Neural cell (in vitro differentiated cells): Measurements from ENCODE around the gene CLPX. TPM values are rescaled to one million over a fixed set of nuclear protein-coding genes. Genes with fewer than 3 reads are reported as not detected.

ENCODE experiments used
- H2AFZ ChIP-seq: fragments of 200-600, 300-800 bp; sonication (generic), shearing (Covaris generic); 2 replicates; pipeline ENCODE4 v1.6.0; 2014; ENCODE audit warnings: low read depth, mild to moderate bottlenecking, antibody characterized with exemption, low read length, moderate library complexity
- H3F3A ChIP-seq: fragments of 200-600 bp; shearing (Covaris generic); 2 replicates; pipeline ENCODE4 v1.6.1; 2016; ENCODE audit warnings: mild to moderate bottlenecking, moderate library complexity, mixed read lengths, antibody characterized with exemption, low read length; ENCODE audit not compliant: insufficient read depth, poor library complexity, severe bottlenecking
- H3K27ac ChIP-seq: fragments of 200-600, 300-800 bp; sonication (generic), shearing (Covaris generic); 2 replicates; pipeline ENCODE4 v1.5.1; 2014; ENCODE audit warnings: mild to moderate bottlenecking, low read length, moderate library complexity
- H3K27me3 ChIP-seq: fragments of 300-800, 200-600 bp; sonication (generic), shearing (Covaris generic); 2 replicates; pipeline ENCODE4 v1.6.0; 2014; ENCODE audit warnings: mild to moderate bottlenecking, low read depth, low read length, moderate library complexity; ENCODE audit not compliant: insufficient read depth
- H3K36me3 ChIP-seq: fragments of 300-800, 200-600 bp; sonication (generic), shearing (Covaris generic); 2 replicates; pipeline ENCODE4 v1.5.1; 2014; ENCODE audit warnings: mild to moderate bottlenecking, antibody characterized with exemption, low read length, moderate library complexity; ENCODE audit not compliant: insufficient read depth
- H3K4me2 ChIP-seq: fragments of 300-800, 200-600 bp; sonication (generic), shearing (Covaris generic); 2 replicates; pipeline ENCODE4 v1.6.0; 2014; ENCODE audit warnings: mild to moderate bottlenecking, low read length
- H3K4me3 ChIP-seq: fragments of 300-800, 200-600 bp; sonication (generic), shearing (Covaris generic); 2 replicates; pipeline ENCODE4 v1.5.1; 2014; ENCODE audit warnings: mild to moderate bottlenecking, low read length, moderate library complexity
- H3K79me2 ChIP-seq: fragments of 200-600 bp; shearing (Covaris generic); replicated peaks from 2 replicates; pipeline ENCODE4 v1.6.0; 2014; ENCODE audit warnings: mild to moderate bottlenecking, low read length, moderate library complexity; ENCODE audit not compliant: insufficient read depth
- H3K9ac ChIP-seq: fragments of 300-800, 200-600 bp; sonication (generic), shearing (Covaris generic); 2 replicates; pipeline ENCODE4 v1.6.1; 2016; ENCODE audit warnings: mild to moderate bottlenecking, low read length, mixed read lengths
- H3K9me2 ChIP-seq: fragments of 200-600 bp; shearing (Covaris generic); 2 replicates; pipeline ENCODE4 v1.6.1; 2016; ENCODE audit warnings: mild to moderate bottlenecking, low read length, mixed read lengths; ENCODE audit not compliant: insufficient read depth
- H3K9me3 ChIP-seq: fragments of 200-600, 300-800 bp; sonication (generic), shearing (Covaris generic); 2 replicates; pipeline ENCODE4 v1.6.1; 2016; ENCODE audit warnings: mild to moderate bottlenecking, mixed run types, low read length, moderate library complexity, mixed read lengths
- H4K20me1 ChIP-seq: fragments of 200-600 bp; shearing (Covaris generic); 2 replicates; pipeline ENCODE4 v1.6.1; 2016; ENCODE audit warnings: mild to moderate bottlenecking, mixed run types; ENCODE audit not compliant: insufficient read depth
- CTCF ChIP-seq: fragments of 450-650 bp; IDR thresholded peaks from 2 replicates; pipeline ENCODE4 v1.5.1; 2014; ENCODE audit warnings: antibody characterized with exemption, mild to moderate bottlenecking, moderate library complexity; ENCODE audit not compliant: poor library complexity, severe bottlenecking
- EP300 ChIP-seq: fragments of 450-650 bp; conservative IDR thresholded peaks from 2 replicates; pipeline ENCODE4 v1.6.1; 2014; ENCODE audit warnings: antibody characterized with exemption, mild to moderate bottlenecking, moderate library complexity; ENCODE audit not compliant: poor library complexity, severe bottlenecking
- EZH2 ChIP-seq: fragments of 200-600, 300-800 bp; shearing (Covaris generic), sonication (generic); IDR thresholded peaks from 2 replicates; pipeline ENCODE4 v1.6.1; 2014; ENCODE audit warnings: antibody characterized with exemption, low read length, borderline replicate concordance, mild to moderate bottlenecking; ENCODE audit not compliant: insufficient read depth, poor library complexity, severe bottlenecking
- MXI1 ChIP-seq: fragments of 450-650 bp; conservative IDR thresholded peaks from 2 replicates; pipeline ENCODE4 v1.6.1; 2014; ENCODE audit warnings: antibody characterized with exemption, mild to moderate bottlenecking; ENCODE audit not compliant: poor library complexity, severe bottlenecking
- POLR2AphosphoS5 ChIP-seq: IDR thresholded peaks from 2 replicates; pipeline ENCODE4 v1.6.1; 2012
- RAD21 ChIP-seq: fragments of 450-650 bp; conservative IDR thresholded peaks from 2 replicates; pipeline ENCODE4 v1.6.1; 2014; ENCODE audit warnings: antibody characterized with exemption, mild to moderate bottlenecking, moderate library complexity
- REST ChIP-seq: IDR thresholded peaks from 2 replicates; pipeline ENCODE4 v1.6.1; 2012; ENCODE audit warnings: borderline replicate concordance
- SMC3 ChIP-seq: fragments of 450-650 bp; conservative IDR thresholded peaks from 2 replicates; pipeline ENCODE4 v1.6.1; 2014; ENCODE audit warnings: antibody characterized with exemption, mild to moderate bottlenecking, moderate library complexity; ENCODE audit not compliant: poor library complexity
- TAF1 ChIP-seq: IDR thresholded peaks from 2 replicates; pipeline ENCODE4 v1.6.1; 2012; ENCODE audit warnings: low read depth
- polyA plus RNA-seq: library from polyadenylated mRNA; depleted of rRNA; stranded (reverse); fragments of >200 nt; gene quantifications from 2 replicates; pipeline ENCODE4 v1.2.3, GENCODE V29; 2014

The CLPX gene
- polyA plus RNA-seq, 1 donor from 2014 or later: 44.9 TPM

DNA sequence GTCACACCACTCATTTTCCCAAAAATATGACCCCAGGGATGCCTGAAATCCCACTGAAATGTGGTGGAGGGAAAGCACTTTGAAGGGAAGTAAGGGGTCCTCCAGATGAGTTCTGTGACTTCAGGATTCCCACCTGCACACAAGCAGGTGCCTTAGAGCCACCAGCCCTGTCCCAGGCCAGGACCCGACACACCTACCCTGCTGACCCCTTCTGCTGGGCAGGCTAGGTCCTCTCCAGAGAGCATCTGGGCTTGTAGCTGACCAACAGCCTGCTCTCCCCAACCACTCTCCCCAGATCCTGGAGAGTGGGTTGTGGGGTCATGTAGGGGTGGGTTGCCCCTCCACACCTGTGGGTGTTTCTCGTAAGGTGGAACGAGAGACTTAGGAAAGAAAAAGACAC is 41.1 kb upstream of the CLPX start:
- Histone ChIP-seq H3K9me3 (no peaks in the 10 kb centered on the region), H3K4me2 (no peak overlapping the region), H4K20me1 (no peaks in the 10 kb centered on the region), H3K9me2 (no peaks in the 10 kb centered on the region), H2AFZ (no peak overlapping the region), H3F3A (no peaks in the 10 kb centered on the region), H3K27me3 (no peaks in the 10 kb centered on the region), H3K9ac (no peak overlapping the region), H3K79me2 (no peaks in the 10 kb centered on the region), H3K27ac (no peak overlapping the region), H3K4me3 (no peak overlapping the region), H3K36me3 (no peaks in the 10 kb centered on the region)
- no peak for TF ChIP-seq REST
- no peak for TF ChIP-seq MXI1
- TF ChIP-seq EZH2: no peak
- no peak for TF ChIP-seq CTCF
- TF ChIP-seq TAF1: no peak
- TF ChIP-seq POLR2AphosphoS5: no peak
- no peak for TF ChIP-seq SMC3
- no peak for TF ChIP-seq EP300
- no peak for TF ChIP-seq RAD21

DNA sequence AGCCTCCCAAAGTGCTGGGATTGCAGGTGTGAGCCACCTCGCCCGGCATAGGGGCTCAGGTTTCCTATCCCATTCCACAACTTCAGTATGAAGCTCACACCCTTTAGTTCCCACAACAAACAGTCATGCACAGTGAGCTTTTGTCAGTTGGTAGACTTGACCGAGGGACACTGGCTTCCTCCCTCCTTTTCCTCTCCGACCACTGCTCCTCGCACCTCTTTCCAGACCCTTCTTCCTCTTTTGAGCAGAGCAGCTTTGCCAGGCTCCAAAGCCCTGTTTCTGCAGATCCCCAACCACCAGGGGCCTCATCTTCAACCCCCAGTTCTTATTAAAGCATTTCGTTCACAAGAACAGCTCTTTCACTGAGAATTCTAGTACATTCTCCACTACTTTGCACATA is 38.9 kb upstream of the CLPX start:
- Histone ChIP-seq H3K4me3 (no peak overlapping the region), H3K36me3 (no peaks in the 10 kb centered on the region), H3K4me2 (no peak overlapping the region), H3K27me3 (no peaks in the 10 kb centered on the region), H3K9me3 (no peaks in the 10 kb centered on the region), H3K27ac (no peak overlapping the region), H3F3A (no peaks in the 10 kb centered on the region), H3K9me2 (no peaks in the 10 kb centered on the region), H2AFZ (no peak overlapping the region), H3K79me2 (no peaks in the 10 kb centered on the region), H3K9ac (no peak overlapping the region), H4K20me1 (no peaks in the 10 kb centered on the region)
- no peak for TF ChIP-seq REST
- no peak for TF ChIP-seq MXI1
- TF ChIP-seq SMC3: no peak
- no peak for TF ChIP-seq RAD21
- TF ChIP-seq TAF1: no peak
- no peak for TF ChIP-seq EP300
- no peak for TF ChIP-seq CTCF
- no peak for TF ChIP-seq POLR2AphosphoS5
- no peak for TF ChIP-seq EZH2
